ENCODE measurements around the gene RBM6.

DNA sequence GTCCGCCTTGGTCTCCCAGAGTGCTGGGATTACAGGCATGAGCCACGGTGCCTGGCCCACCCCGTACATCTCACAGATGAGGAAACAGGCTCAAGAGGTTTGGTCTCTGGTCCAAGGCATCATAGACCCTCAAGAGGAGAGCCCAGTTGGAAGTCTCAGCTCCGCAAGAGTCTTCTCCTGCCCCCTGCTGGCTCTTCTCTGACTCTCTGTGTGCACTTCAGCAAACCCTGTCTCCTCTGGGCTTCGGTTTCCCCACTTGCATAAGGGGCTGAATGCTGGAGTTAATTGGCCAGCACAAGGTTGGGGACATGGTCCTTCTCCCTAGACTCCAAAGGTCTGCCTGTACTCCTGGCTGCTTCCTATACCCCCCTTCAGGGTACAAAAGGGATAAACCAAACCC is 40.1 kb upstream of the RBM6 start:
- TF ChIP-seq, protein P1, sequence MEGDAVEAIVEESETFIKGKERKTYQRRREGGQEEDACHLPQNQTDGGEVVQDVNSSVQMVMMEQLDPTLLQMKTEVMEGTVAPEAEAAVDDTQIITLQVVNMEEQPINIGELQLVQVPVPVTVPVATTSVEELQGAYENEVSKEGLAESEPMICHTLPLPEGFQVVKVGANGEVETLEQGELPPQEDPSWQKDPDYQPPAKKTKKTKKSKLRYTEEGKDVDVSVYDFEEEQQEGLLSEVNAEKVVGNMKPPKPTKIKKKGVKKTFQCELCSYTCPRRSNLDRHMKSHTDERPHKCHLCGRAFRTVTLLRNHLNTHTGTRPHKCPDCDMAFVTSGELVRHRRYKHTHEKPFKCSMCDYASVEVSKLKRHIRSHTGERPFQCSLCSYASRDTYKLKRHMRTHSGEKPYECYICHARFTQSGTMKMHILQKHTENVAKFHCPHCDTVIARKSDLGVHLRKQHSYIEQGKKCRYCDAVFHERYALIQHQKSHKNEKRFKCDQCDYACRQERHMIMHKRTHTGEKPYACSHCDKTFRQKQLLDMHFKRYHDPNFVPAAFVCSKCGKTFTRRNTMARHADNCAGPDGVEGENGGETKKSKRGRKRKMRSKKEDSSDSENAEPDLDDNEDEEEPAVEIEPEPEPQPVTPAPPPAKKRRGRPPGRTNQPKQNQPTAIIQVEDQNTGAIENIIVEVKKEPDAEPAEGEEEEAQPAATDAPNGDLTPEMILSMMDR (IDR thresholded peaks at IDR 0.05) = no peak
- no peak for TF ChIP-seq POLR2A (IDR thresholded peaks at IDR 0.05)

Measured in vagina (tissue), 2 donors.